GM20000 (cell line): ENCODE results near the gene CATSPER4.

Source experiments
- DNase-seq: peaks from one replicate; pipeline ENCODE4 v3.0.0; 2012; ENCODE audit warnings: low spot score
- TF ChIP-seq, protein P1 (sequence below): IDR thresholded peaks from 2 replicates; pipeline ENCODE4 v1.5.1; 2012; ENCODE audit warnings: mild to moderate bottlenecking, control low read depth; ENCODE audit errors: extremely low read depth, missing control alignments

The CATSPER4 gene

DNA sequence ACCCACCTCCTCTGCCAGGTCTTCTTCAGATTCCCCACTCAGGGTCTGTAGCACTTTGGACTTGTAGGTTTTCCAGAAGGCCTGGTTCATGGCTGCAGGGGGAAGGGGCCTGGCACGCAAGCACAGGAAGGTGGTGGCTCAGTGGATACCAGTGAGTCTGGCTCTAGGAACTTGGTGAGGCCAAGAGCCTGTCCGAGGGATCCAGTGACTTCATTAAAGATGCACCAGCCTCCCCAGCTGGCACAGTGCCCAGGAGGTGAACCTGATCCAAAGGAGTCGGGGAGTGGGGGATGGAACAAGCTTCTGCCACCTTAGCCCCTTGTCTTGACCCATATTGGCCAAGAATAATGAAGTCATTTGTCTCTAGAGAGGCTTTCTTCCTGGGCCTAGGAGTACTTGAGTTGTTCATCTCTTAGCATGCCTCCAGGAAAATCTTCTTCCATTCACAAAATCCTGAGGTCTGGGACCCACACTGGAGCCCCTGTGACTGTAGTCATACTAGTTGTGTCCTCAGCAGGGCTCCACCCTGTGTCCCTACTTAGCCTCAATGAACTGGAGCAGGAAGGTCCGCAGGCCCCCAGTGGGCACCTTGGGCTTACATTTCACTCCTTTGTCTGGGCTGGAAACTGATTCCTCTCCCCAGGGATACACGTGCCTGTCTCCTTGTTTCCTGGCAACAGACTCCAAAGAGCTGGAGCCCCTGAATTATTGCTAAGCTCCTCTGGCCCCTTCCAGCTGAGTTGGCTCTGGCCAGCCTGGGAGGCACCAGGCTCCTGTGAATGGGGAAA is 21.8 kb upstream of the CATSPER4 start, which contains the start of gene C1orf232:
Gene C1orf232 (minus strand): TSS at position 554 of the 788 bp plus-strand sequence. CDS start 464 bp downstream, at position 90.
- no peak for DNase-seq
- TF ChIP-seq, protein P1, sequence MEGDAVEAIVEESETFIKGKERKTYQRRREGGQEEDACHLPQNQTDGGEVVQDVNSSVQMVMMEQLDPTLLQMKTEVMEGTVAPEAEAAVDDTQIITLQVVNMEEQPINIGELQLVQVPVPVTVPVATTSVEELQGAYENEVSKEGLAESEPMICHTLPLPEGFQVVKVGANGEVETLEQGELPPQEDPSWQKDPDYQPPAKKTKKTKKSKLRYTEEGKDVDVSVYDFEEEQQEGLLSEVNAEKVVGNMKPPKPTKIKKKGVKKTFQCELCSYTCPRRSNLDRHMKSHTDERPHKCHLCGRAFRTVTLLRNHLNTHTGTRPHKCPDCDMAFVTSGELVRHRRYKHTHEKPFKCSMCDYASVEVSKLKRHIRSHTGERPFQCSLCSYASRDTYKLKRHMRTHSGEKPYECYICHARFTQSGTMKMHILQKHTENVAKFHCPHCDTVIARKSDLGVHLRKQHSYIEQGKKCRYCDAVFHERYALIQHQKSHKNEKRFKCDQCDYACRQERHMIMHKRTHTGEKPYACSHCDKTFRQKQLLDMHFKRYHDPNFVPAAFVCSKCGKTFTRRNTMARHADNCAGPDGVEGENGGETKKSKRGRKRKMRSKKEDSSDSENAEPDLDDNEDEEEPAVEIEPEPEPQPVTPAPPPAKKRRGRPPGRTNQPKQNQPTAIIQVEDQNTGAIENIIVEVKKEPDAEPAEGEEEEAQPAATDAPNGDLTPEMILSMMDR = no peak

DNA sequence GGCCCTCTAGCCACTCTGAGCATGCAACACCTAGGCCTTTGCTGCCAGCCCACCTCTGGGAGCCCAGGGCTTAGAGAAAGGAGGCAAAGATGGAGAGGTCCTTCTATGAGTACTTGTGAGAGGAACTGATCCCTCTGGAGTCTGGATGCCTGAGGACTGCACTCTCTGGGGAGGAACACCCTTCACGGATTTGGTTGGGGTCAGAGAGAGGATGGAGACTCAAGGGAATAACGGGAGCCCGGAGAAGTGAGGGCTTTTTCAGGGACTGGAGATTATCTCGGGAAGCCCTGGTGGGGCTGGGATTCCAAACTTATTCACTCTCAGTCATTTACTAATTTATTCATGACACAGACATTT is 21.2 kb upstream of the CATSPER4 start:
- TF ChIP-seq, protein P1 = no peak
- DNase-seq = no peak

DNA sequence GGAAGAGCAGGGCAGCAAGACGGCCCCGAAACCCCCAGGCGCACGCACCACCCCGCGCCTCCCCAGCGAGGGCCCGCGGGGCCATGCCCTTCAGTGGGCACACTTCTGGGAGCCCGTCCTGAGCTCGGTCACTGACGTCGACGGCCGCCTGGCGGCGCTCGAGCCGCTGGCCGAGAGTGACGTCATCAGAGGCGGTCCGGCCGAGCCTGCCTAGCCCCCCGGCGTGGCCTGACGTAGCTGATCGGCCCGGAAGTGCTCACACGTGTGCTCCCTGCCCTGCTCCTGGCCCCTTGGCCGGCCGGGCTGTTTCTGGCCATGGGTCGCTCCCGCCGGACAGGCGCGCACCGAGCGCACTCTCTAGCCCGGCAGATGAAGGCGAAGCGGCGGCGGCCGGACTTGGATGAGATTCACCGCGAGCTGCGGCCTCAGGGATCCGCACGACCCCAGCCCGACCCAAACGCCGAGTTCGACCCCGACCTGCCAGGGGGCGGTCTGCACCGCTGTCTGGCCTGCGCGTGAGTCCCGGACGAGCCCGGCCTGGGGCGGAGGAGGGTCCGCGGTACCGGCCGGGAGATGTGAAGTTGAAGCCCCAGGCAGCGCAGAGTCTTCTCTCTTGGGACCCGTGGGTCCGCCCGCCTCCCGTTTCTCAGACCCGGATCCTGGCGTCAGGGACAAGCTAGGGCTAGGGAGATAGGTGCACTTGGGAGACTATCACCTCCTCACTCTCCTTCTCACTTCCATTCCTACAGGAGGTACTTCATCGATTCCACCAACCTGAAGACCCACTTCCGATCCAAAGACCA is 20.5 kb upstream of the CATSPER4 start, which contains the start of gene ZNF593:
Gene ZNF593 (plus strand): TSS at position 240 of the 803 bp plus-strand sequence. CDS start 76 bp downstream, at position 316.
- DNase-seq = peak; percentile 100
- TF ChIP-seq, protein P1 = peak; percentile 94

DNA sequence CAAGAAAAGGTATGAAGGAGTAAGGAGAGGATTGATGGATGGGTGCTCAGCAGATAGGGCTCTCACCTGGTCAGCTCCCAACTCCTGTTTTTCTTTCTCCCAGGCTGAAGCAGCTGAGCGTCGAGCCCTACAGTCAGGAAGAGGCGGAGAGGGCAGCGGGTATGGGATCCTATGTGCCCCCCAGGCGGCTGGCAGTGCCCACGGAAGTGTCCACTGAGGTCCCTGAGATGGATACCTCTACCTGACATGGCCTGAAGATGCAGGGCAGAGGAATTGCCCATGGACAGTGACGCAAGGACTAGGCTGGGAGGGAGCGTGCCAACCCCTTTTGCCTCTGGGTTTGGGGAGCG is 20.0 kb upstream of the CATSPER4 start:
- TF ChIP-seq, protein P1 = no peak
- DNase-seq = no peak

DNA sequence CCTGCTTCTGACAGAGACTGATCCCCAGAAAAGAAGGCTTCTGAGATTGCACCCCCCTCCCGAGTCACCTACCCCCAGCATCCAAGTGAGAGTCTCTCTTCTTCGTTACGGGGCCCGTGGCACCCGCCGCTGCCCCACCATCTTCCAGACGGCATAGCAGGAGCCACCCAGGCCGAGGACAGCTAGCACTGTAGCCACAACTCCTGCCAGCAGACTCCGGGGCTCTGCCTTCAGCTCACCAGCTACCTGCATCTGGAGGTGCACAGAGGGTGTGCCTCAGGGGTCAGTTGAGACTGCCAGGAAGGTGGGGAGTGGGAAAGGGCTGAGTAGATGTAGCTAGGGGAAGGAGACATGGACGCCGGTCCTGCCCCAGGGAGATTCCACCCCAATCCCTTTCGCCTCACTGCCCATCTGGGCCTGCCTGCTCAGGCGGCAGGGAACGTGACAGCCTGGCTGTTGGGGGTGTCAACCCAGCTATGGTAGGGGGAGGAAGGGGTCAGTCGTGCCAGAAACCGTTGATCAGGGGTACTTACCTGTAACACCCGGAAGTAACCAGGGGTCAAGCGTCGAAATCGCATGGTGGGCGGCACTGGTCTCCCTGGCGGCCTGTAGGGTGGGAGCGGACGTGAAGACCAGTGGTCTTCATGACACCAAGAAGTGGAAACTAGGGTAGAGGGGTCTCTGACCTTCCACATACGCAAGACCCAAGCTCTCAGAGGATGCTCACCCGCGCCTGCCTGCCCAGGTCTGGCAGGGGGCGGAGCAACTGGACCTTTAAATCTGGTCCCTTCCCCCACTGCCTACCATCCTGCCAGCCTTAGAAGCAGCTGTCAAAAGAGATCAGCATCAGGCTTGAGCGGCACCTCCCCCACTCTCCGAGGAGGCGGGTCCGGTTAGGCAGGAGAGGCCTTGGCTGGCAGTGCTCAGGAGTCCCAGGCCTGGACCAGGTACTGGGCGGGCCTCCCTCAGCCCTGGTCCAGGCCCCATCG is 19.0 kb upstream of the CATSPER4 start, which contains the start of gene ZNF593OS:
Gene ZNF593OS (minus strand): TSS at position 749 of the 989 bp plus-strand sequence. CDS start 171 bp downstream, at position 578.
- TF ChIP-seq, protein P1 = no peak
- DNase-seq = no peak

DNA sequence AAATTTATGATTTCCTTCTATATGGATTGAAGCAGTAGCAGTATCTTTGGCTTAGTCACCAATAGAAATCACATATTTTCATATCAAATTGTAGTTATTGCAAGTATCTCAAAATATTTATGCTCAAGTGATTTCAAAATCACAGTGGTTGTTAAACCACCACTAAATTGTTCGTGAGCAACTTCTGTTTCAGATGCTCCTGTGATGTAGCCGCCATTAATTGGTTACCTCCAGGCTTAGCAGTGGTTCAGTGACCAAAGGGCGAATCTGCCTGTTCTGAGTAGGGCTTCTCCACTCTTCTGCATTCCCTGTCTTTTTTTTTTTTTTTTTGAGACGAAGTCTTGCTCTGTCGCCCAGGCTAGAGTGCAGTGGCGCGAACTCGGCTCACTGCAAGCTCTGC is 15.1 kb upstream of the CATSPER4 start:
- DNase-seq = no peak
- TF ChIP-seq, protein P1 = no peak
